Measurements from ENCODE around the gene TELO2. TPM values are rescaled to one million over a fixed set of nuclear protein-coding genes. Genes with fewer than 3 reads are reported as not detected.

Gene TELO2
- total and polyA plus RNA-seq, 5 experiments from 2014 or later = 9.8 to 51.5 (median 18.1) TPM

DNA sequence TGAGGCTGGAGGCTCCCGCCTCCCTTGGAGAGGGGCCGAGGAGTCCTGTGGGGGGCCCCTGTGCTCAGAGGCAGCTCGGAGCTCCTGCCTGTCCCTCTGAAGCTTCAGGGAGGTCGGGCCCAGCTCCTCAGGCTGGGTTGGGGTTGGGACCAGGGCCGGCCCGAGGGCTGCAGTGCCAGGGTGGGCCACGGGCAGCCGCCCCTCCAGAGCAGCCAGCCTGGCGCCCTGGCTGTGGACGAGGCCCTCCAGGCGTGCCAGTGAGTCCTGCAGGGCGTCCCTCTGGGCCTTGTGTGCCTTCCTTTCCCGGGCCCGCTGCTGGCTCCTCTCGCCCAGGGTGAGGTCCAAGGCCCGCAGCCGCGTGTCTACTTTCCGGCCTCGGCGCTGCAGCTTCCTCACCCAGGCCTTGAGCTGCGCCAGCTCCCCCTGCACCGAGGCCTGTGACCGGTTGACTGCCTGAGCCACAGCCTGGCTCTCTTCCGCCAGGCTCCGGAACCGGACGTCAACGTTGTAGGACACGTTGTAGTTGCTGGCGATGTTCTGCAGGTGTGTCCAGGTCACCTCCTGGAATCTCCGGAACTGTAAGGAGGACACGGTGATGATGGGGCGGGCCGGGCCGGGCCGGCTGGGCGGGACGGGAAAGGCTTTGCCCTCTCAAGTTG, 5.6 kb upstream of the TELO2 start:
- Mint-ChIP-seq H3K36me3 (no peaks in the 10 kb centered on the region), H3K27me3 (peaks cover 0 to 1% (median 0%) of the 10 kb centered on the region in 5 donors)
- POLR2A ChIA-PET = no interaction called here

DNA sequence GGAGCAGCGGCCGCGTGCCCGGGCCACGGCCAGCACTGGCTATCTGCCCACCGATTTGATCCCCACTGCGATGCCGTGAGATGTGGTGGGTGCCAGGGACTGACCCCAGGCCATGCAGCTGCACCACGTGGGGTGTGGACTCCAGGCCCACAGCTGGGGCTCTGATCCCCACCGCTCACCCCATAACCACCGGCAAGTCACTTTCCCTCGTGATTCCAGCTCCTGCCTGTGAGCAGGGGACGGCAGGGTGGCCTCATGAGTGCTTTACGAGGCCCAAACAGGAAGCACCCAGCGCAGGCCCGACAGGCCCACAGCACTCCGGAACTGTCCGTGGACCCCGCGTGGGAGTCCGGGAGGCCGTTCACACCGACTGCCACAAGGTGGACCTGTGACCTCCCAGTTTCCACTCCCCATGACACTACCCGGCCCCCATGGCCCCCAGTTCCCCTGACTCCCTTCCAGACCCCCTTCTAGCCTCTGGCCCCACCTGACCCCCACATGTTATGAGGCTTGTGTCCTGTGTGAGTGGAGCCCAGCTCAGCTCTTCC, 5.0 kb upstream of the TELO2 start:
- no peak for ATAC-seq
- peaks cover 2 to 16% (median 9%) of the 10 kb centered on the region in 4 donors for H3K4me1 Mint-ChIP-seq
- POLR2A ChIA-PET = no interaction called here
- no peak overlapping the region for H3K4me3 Mint-ChIP-seq
- DNase-seq = no peak
- H3K9me3 Mint-ChIP-seq = no peaks in the 10 kb centered on the region
- H3K27me3 Mint-ChIP-seq = peaks cover 0 to 1% (median 0%) of the 10 kb centered on the region in 5 donors
- peak overlapping the region in 2 of 10 donors; percentile 39 to 53 for H3K27ac Mint-ChIP-seq
- H3K36me3 Mint-ChIP-seq = no peaks in the 10 kb centered on the region

More for the DNA sequence above, 5.6 kb upstream of the TELO2 start:
- Mint-ChIP-seq H3K4me1 (peaks cover under 1 to 11% (median 4%) of the 10 kb centered on the region in 4 donors), H3K27ac (no peak overlapping the region), H3K9me3 (no peaks in the 10 kb centered on the region), H3K4me3 (no peak overlapping the region)
- no peak for DNase-seq
- no peak for ATAC-seq

- Mint-ChIP-seq H3K4me3 (peak within 1 kb of the TSS in 1 of 10 donors; percentile 28), H3K4me1 (peaks cover 2 to 16% (median 10%) of the 10 kb centered on the region in 4 donors), H3K36me3 (no peaks in the 10 kb centered on the region), H3K27ac (peak within 1 kb of the TSS in 2 of 10 donors; percentile 39 to 53), H3K27me3 (peaks cover 0 to 1% (median 0%) of the 10 kb centered on the region in 5 donors), H3K9me3 (no peaks in the 10 kb centered on the region)
- ATAC-seq = no peak
- POLR2A ChIA-PET = no interaction called here
- DNase-seq = no peak
Observed at GRCh38 chr16:1488619-1489018, 4.5 kb upstream of the TELO2 start, which contains the start of gene PTX4. PTX4 (minus strand) TSS chr16:1488944; CDS start chr16:1488909, 35 bp downstream.

- Mint-ChIP-seq H3K4me1 (peaks cover 2 to 19% (median 12%) of the 10 kb centered on the region in 4 donors), H3K4me3 (peak overlapping the region in 1 of 10 donors; percentile 28), H3K27ac (no peak overlapping the region), H3K36me3 (no peaks in the 10 kb centered on the region), H3K9me3 (no peaks in the 10 kb centered on the region), H3K27me3 (no peaks in the 10 kb centered on the region)
- POLR2A ChIA-PET = no interaction called here
- no peak for ATAC-seq
- DNase-seq = no peak
Observed at GRCh38 chr16:1489077-1489476, 4.1 kb upstream of the TELO2 start.

- H3K27me3 Mint-ChIP-seq = no peaks in the 10 kb centered on the region
- ATAC-seq (no peak), DNase-seq (no peak)
- peak overlapping the region in 2 of 10 donors; percentile 26 to 40 for H3K4me3 Mint-ChIP-seq
- POLR2A ChIA-PET = interaction anchor here (2.4 to 3.9 kb wide), 2 partner anchors 15 to 43 kb away, joined by 15 to 37 read pairs; partner anchors contain the start of gene TMEM204
- peak overlapping the region in 9 of 10 donors; percentile 41 to 100 (median 80) for H3K27ac Mint-ChIP-seq
- no peaks in the 10 kb centered on the region for H3K9me3 Mint-ChIP-seq
- H3K4me1 Mint-ChIP-seq = peaks cover 2 to 29% (median 15%) of the 10 kb centered on the region in 4 donors
- H3K36me3 Mint-ChIP-seq = no peaks in the 10 kb centered on the region
Observed at GRCh38 chr16:1491327-1491726, 1.8 kb upstream of the TELO2 start.

DNA sequence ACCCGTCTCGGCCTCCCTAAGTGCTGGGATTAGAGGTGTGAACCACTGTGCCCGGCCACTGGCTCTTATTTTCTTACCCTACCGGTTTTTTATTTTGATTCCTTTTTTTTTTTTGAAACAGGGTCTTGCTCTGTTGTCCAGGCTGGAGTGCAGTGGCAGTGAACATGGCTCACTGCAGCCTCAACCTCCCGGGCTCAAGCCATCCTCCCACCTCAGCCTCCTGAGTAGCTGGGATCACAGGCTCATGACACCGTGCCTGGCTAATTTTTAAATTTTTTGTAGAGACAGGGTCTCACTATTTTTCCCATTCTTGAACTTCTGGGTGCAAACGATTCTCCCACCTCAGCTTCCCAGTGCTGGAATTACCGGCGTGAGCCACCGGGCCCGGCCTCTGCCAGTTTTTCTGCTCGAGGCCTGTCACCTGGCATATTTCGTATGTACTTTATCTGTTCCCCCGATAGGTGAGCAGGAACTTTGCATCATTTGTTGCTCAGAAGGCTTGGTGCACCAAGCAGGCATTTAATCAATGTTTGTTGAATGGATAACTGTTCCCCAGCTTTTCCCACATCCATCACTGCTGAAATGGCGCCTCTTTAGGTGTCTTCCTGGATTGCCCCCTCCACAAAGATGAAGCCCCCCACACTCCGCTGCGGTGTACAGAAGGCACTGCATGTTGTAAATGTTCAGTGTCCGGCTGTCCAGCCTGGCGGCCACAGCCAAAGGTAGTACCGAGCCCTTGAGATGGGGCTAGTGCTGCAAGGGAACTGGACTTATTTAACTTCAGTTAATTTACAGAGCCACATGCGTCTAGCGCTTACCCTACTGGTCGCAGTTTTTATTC, 858 bp upstream of the TELO2 start:
- peak in 2 of 10 donors; percentile 3 to 8 for DNase-seq
- Mint-ChIP-seq H3K9me3 (no peaks in the 10 kb centered on the region), H3K4me1 (peaks cover 2 to 33% (median 15%) of the 10 kb centered on the region in 4 donors), H3K36me3 (peaks cover 0 to 8% (median 0%) of the 10 kb centered on the region in 3 donors), H3K27ac (peak overlapping the region; percentile 97 to 100 (median 100)), H3K4me3 (peak overlapping the region; percentile 91 to 99 (median 97)), H3K27me3 (no peaks in the 10 kb centered on the region)
- POLR2A ChIA-PET = interaction anchor here (0.6 to 3.9 kb wide), 20 partner anchors 10 to 409 kb away, joined by 3 to 37 read pairs (median 4); partner anchors contain the start of genes CRAMP1, IFT140, JPT2 and MAPK8IP3
- ATAC-seq = no peak

DNA sequence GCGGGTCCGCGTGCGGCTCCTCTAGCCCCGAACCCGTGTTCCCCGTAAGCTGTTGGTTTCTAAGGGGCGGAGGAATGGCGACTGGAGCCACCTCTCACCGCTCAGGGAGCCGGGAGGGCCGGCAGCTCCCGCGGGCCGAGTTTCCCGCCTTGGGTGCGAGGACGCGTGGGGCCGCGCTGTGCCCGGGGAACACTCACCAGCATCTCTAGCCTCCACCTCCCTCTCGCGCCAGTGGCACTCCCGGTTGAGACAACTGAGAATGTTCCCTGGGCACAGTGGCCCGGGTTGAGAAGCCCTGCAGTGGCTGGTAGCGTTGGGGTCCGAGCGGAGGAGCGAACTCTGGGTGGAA, 560 bp downstream of the TELO2 start:
- DNase-seq = peak in 1 of 10 donors; percentile 10
- Mint-ChIP-seq H3K9me3 (no peaks in the 10 kb centered on the region), H3K4me1 (peaks cover 2 to 33% (median 15%) of the 10 kb centered on the region in 4 donors), H3K36me3 (peaks cover 0 to 20% (median 0%) of the 10 kb centered on the region in 3 donors), H3K4me3 (peak overlapping the region; percentile 76 to 99 (median 92)), H3K27ac (peak overlapping the region in 9 of 10 donors; percentile 26 to 100 (median 85)), H3K27me3 (no peaks in the 10 kb centered on the region)
- ATAC-seq = peak; percentile 3 to 15
- POLR2A ChIA-PET = interaction anchor here (1.1 to 3.9 kb wide), 8 partner anchors 18 to 289 kb away, joined by 3 to 37 read pairs (median 7); partner anchors contain the start of genes NUBP2, SPSB3, TMEM204 and UQCC4

GRCh38 chr16:1494129-1494640, 1.0 kb downstream of the TELO2 start:
- DNase-seq (no peak), ATAC-seq (no peak)
- H3K27ac Mint-ChIP-seq = peak overlapping the region in 6 of 10 donors; percentile 26 to 100 (median 70)
- peaks cover 2 to 33% (median 15%) of the 10 kb centered on the region in 4 donors for H3K4me1 Mint-ChIP-seq
- peaks cover 0 to 22% (median 0%) of the 10 kb centered on the region in 3 donors for H3K36me3 Mint-ChIP-seq
- POLR2A ChIA-PET = interaction anchor here (0.6 to 3.9 kb wide), 7 partner anchors 31 to 229 kb away, joined by 3 to 37 read pairs (median 5); partner anchors contain the start of genes TMEM204 and UQCC4
- no peaks in the 10 kb centered on the region for H3K9me3 Mint-ChIP-seq
- H3K4me3 Mint-ChIP-seq = peak overlapping the region; percentile 76 to 99 (median 92)
- no peaks in the 10 kb centered on the region for H3K27me3 Mint-ChIP-seq

GRCh38 chr16:1494711-1495110, 1.6 kb downstream of the TELO2 start:
- H3K4me3 Mint-ChIP-seq = peak overlapping the region; percentile 76 to 99 (median 92)
- H3K27me3 Mint-ChIP-seq = no peaks in the 10 kb centered on the region
- H3K4me1 Mint-ChIP-seq = peaks cover 2 to 33% (median 15%) of the 10 kb centered on the region in 4 donors
- H3K9me3 Mint-ChIP-seq = no peaks in the 10 kb centered on the region
- no peak for ATAC-seq
- POLR2A ChIA-PET = interaction anchor here (0.6 to 3.9 kb wide), 3 partner anchors 31 to 229 kb away, joined by 3 to 37 read pairs (median 4); partner anchors contain the start of gene TMEM204
- DNase-seq = no peak
- peaks cover 0 to 22% (median 0%) of the 10 kb centered on the region in 3 donors for H3K36me3 Mint-ChIP-seq
- H3K27ac Mint-ChIP-seq = peak overlapping the region in 2 of 10 donors; percentile 21 to 29

- H3K36me3 Mint-ChIP-seq = peaks cover 0 to 22% (median 0%) of the 10 kb centered on the region in 3 donors
- H3K27me3 Mint-ChIP-seq = no peaks in the 10 kb centered on the region
- ATAC-seq (no peak), DNase-seq (no peak)
- POLR2A ChIA-PET = interaction anchor here (0.6 to 3.9 kb wide), 2 partner anchors 22 to 39 kb away, joined by 3 to 37 read pairs; partner anchors contain the start of gene TMEM204
- H3K9me3 Mint-ChIP-seq = no peaks in the 10 kb centered on the region
- peak overlapping the region in 7 of 10 donors; percentile 21 to 55 (median 41) for H3K4me3 Mint-ChIP-seq
- peaks cover 2 to 33% (median 15%) of the 10 kb centered on the region in 4 donors for H3K4me1 Mint-ChIP-seq
- H3K27ac Mint-ChIP-seq = peak overlapping the region in 2 of 10 donors; percentile 22 to 29
Observed at GRCh38 chr16:1495211-1495888, 2.2 kb downstream of the TELO2 start.

DNA sequence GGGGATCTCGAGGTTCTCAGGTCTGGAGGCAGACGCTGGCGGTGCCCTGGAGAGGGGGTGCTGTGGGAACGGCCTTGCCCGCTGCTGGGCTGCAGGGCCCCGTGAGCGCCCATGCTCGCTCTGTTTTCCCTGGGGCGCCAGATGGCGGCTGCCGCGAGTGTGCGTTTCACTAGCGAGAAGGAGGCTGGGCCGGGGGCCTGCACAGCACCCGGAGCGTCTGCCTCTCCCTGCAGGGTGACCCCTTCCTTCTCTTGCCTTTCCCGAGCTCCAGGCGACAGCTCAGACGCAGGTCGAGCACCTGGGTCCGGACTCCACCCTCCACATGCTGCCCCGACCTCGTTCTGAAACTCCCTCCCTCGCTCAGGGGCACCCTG, 2.7 kb downstream of the TELO2 start:
- DNase-seq (no peak), ATAC-seq (no peak)
- Mint-ChIP-seq H3K27ac (no peak overlapping the region), H3K36me3 (peaks cover 0 to 22% (median 0%) of the 10 kb centered on the region in 3 donors), H3K4me3 (peak overlapping the region in 3 of 10 donors; percentile 14 to 21 (median 19)), H3K27me3 (no peaks in the 10 kb centered on the region), H3K4me1 (peaks cover 2 to 33% (median 15%) of the 10 kb centered on the region in 4 donors), H3K9me3 (no peaks in the 10 kb centered on the region)
- POLR2A ChIA-PET = interaction anchor here (0.6 to 1.0 kb wide), 2 partner anchors 22 to 330 kb away, joined by 3 read pairs; no protein-coding TSS in a partner anchor

All from naive thymus-derived CD8-positive, alpha-beta T cell (primary cell).